Measurements from ENCODE around the gene CHRM4.

CHRM4 gene

DNA sequence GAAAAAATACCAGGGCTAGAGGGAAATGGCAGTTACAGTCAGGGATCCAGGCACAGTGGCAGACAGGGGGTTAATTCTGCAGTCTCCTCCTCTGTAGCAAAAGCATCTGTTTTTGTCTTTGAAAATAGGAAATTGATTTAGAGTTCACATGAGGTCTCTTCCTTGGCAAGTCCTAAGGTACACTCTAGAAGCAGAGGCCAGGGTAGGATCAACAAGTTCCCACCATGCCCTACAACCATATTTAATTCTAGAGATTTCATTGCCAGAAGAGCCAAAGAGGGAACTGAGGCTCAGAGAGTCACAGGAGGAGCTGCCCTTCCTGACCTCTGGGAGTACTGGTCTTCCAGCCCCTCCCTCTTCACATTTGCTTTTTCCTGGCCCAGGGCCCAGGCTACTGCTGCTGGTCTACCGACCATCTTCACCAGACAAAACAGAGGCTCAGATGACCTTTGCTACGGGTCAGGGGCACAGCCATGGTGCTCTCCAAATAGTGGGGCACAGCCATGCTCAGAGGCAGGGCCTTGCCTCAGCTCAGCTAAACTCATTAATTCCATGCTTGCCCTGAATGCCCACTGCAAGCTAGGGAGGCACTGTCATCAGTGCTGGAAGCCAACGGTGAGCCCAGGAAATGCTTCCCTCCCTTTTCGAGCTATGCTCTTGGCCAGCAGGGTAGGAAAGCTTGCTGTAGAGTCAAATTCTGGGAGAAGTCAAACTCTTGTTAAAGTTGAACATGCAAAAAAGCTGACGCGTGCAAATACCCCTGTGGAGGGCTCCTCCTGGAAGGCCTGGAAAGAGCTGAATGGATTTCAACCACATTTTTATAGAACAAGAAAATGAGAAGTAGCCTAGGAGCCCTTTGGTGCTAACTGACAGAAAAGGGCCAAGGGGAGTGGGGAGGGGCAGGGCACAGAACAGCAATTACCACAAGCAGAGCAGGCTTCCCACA, 11.7 kb upstream of the CHRM4 start:
- DNase-seq = no peak

DNA sequence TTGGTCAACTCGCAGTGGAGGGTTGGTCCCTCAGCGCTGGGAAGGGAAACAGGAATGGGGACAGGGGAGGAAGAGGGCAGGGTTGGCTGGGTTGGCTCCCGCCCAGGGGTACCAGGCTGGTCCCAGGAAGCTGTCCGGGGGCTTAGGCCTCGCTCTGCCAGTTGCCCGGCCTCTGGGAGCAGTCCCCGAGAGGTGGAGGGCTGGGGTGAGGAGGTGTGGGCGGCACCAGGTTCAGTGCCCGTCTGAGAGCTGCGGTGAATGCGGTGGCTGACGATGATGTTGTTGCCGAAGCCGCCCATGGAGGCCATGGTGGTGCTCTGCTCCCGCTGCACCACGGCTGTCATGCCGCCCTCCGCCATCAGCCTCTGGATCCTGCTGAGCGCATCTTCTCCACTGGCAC, 6.0 kb upstream of the CHRM4 start:
- DNase-seq = no peak

DNA sequence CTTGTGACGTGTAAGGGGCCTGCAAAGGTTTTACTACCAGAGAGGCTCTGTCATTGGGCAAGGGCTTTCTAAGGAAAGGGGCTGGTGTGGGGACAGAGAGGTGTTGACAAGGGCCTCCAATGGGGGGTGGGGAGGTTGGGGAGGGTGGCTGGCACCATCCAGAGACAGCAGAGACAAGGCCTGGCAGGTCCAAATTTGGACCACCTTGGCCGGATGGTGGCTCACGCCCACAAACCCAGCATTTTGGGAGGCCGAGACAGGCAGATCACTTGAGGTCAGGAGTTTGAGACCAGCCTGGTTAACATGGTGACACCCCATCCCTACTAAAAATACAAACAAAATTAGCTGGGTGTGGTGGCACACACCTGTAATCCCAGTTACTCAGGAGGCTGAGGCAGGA, 2.2 kb upstream of the CHRM4 start:
- no peak for DNase-seq

DNA sequence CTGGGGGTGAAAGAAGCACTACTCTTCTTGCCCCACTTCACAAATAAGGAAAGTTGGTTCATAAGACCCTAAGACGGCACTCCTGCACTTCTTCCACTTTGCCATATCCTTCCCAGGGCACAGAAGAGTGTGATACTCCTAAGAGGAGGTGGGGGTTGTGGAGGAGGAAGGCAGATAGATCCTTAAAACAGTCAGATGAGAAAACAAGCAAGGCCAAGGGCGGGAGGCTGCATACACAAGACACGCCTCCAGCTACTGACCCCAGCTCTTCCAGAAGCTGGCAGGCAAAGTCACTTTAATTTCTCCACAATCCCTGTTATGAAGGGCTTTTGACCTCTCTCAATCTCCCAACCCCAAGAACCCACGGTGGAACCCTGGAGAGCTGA, 1.6 kb upstream of the CHRM4 start:
- DNase-seq = no peak

DNA sequence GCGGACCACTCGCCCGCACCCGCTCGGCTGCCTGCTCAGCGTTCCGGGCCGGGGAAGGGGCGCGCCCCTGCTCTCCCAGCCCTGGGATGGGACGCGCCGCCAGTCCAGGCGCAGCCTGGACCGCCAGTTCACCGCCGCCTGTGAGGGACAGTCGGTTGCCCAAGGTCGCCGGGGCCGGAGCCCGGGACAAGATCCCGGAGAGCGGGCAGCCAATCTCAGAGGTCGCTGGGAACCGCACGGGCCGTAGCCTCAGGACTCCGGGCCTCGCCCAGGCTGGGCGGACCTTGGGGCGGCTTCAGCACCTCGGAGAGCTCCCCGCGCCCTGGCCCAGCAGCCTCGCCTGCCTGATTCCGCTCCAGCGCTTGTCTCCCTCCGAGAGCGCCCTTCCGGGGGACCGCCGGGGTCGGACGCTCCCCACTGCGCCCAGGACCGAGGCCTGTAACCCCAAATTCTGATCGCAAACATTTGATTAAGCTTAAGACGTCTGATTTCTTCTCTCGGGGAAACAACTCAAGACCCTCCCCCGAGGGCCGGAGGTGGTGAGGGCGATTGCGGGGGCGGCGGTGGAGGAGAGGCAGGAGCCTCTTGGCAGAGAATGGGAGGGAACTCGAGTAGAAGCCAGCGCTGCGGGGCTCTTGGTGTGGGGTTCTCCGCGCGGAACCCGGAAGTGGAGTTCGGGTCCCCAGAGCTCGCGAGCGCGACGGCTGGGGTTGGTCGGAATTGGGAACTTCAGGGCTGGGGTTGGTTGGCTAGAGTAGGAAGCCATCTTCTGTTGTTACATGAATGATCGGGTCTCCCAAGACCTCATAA, 1.1 kb upstream of the CHRM4 start:
- peak; percentile 51 to 61 (median 57) for DNase-seq

DNA sequence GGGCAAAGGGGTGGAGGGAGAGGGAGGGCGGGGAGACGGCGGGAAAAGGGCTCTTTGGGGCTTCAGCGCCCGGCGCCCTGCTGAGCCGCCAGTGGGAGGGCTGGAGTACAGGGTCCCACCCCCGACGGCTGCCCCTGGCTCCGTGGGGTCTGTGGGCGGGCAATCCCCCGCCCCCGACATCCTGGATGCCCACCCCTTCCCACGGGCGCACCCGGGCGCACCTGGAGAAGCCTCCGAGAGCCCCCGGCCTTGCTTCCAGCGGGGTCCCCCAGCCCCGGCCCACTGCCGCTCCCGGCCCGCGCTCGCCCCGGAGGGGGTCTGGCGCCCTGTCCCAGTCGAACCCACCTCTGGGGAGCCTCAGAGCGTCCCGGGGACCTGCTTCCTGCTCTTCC, 394 bp downstream of the CHRM4 start:
- no peak for DNase-seq

DNA sequence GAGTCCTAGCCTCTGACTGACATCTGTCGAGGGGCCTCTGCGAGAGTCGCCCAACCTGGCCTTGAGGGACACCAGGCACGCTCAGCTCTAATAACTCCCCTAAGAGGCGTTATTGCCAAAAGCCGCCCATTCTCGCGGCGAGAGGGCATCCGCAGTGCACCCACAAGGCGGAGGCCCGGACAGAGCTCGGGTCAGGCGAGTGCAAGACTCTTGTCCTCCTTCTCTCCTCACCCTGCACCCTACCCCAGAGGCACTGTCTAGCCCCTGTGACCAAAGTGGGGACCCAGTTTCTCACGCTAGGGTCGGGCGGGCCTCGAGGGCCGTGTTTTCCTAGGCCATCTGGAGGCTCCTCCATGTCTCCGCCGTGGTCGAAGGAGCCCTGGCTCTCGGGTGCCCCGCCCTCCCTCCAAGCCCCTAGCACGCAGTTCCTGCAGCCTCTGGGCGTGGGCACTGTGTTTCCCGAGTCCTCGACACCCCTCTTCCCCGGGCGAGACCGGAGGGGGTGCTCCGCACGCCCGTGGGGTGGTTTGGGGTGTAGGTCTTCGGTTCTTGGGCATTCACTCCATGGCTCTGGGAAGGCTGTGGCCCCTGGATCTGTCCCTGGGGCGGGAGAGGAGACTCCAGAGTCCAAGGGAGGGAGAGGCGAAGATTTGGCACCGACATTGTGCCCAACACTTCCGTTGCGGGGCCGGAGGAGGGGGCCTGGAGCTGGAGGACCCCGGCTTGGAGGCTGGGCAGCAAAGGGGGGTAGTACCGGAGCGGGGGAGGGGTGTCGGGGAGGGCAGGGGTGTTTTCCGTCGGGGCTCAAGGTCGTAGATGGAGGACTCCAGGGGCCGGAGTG, 1.0 kb downstream of the CHRM4 start:
- no peak for DNase-seq

DNA sequence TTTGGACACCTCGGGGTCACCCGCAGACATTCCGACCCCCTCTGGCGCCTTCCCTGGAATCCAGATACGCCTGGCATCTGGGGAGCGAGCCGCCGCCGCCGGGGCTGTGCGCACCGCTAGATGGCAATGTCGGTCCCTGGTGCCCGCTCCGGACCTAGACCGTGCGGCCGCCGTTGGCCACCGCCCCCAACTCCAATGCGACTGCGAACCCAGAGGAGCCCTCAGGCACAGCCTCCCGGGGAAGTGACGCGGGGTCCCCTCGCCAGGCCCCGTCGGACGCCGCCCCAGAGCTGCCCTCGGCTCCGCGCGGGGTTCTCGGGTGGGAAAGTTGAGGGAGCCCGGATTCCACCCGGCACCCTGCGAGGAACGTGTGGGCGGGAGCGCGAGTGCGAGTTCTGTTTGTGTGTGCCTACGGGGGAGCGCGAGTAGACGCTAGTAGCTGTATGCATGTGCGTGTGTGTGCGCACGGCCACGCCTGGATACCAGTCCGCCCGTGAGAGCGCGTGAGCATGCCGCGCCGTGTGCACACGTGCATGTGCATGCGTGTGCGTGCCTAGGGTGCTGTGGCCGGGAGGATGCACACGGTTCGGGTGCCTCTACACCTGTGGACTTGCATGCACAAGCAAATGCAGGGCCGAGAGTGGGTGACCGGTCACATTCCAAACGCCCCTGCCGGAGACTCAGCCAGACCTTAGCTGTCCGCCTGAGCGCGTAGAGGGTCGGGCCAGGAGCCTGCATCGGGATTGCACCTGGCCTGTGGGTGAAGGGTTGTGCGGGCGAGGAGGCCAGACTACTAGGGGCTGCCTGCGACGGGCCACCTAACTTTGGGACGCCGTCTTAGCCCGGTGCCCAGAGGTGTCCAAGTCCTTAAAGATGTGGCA, 1.9 kb downstream of the CHRM4 start:
- DNase-seq = peak in 1 of 4 experiments; percentile 20

DNA sequence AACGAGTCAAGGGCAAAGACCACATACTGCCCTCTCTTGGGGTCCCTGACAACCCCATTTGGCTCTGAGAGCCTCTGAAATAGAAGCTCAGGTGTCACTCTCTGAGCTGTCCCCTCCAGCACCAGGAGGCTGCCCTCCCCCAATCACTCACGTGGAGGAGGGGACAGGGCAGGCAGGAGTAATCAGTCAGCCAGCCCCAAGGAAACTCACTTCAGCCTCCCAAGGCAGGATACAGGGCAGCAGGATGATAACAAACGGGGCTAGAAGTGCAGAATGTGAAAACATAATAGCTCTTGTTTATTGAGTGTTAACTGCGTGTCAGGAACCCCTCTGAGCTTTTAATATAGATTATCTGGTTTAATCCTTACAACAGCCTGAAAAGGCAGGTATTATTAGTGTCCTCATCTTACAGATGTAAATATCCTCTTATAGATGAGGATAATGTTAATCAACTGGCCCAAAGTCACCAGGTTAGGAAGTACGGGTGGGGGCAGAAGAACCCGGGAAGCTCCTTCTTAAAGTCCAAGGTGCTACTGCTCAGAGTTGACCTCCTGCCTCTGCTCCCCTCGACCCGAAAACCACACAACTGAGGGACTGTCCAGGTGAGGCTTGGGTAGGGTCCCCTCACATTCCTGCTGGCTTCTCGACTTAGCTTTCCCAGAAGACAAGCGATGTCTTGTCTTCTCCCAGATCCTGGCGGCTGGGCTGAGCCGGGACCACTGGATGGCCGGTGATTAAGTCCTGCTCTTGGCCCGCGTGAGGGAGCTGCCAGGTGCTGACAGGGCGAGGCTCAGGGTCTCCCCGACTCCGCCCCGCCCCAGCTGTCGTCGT, 2.7 kb downstream of the CHRM4 start:
- no peak for DNase-seq

DNA sequence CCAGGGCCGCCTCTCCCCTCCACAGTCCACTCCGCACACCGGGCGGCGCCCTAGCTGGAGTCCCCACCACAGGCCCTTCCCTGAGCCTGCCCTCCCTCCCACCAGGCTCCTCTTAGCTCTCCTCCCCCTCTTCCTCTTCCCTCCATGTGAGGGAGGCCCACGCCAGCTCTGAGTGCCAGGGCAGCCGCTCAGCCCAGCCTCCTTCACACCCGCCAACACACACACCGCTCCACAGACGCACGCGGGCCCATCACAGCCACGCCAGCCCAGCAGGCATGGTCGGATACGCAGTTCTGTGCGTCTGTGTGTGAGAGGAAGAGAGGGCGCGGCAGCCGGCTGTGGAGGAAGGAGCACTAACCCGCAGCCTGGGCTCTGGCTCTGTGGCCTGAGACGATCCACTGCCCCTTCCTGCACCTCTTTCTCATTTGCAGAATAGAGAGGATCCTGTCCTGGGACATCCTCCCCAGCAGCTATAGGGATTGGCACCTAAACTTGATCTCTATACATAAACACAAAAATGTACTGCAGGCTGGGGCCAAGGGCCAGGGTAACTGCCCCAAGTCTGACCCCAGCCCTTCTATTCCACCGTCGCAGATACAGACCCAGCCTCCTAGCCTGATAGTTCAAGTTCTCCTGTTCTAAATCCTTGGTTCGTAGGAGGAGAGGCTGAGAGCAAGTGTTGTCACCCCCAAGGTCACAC, 3.5 kb downstream of the CHRM4 start:
- DNase-seq = no peak

DNA sequence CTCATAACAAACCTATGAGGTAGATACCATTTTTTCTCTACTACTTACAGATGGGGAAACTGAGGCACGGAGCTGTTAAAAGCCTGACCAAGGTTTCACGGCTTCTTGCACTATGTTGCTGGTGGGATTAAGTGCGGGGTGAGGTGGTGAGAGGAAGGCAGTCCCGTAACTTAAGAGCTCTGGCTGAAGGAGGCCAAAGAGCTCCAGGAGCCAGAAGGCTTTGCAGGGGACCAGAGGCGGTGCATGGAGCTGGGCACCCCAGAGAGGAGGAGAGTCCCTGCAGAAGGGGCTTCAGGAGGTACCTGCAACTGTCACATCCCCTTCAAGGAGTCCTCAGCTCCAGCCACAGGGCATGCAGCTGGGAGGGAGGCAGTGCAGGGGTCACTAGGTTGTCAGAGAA, 4.1 kb downstream of the CHRM4 start:
- DNase-seq = no peak

DNA sequence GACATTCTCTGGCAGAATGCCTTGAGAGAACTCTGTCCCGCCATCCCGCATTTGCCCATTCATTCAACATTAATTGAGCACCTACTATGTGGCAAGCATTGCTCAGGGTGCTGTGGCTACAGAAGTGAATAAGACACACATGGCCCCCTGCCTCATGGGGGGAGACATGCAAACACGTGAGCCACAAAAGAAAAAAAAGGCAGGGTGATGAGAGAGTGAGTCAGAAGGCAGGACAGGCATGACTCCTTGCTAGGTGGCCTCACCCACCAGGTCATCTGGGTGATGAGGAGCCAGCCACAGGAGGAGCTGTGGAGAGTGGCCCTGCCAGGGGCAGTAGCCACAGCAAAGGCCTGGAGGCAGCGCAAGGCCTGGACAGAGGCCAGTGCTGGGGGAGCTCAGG, 4.9 kb downstream of the CHRM4 start:
- DNase-seq = no peak

DNA sequence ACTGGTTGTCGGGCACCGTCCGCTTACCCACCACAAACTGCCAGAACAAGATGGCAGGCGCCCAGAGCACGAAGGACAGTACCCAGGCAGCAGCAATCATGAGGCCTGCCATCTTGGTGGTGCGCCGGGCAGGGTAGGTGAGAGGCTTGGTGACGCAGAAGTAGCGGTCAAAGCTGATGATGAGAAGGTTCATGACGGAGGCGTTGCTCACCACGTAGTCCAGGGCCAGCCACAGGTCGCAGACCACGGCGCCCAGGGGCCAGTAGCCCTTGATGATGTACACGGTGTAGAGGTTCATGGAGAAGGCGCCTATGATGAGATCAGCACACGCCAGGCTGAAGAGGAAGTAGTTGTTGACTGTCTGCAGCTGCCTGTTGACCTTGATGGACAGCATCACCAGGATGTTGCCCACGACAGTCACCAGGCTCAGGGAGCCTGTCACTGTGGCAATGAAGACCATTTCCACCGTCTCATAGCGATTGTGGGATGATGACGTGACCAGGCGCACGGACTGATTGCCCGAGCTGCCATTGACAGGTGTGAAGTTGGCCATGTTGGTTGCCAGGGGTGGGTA, 5.5 kb downstream of the CHRM4 start:
- DNase-seq = no peak

DNA sequence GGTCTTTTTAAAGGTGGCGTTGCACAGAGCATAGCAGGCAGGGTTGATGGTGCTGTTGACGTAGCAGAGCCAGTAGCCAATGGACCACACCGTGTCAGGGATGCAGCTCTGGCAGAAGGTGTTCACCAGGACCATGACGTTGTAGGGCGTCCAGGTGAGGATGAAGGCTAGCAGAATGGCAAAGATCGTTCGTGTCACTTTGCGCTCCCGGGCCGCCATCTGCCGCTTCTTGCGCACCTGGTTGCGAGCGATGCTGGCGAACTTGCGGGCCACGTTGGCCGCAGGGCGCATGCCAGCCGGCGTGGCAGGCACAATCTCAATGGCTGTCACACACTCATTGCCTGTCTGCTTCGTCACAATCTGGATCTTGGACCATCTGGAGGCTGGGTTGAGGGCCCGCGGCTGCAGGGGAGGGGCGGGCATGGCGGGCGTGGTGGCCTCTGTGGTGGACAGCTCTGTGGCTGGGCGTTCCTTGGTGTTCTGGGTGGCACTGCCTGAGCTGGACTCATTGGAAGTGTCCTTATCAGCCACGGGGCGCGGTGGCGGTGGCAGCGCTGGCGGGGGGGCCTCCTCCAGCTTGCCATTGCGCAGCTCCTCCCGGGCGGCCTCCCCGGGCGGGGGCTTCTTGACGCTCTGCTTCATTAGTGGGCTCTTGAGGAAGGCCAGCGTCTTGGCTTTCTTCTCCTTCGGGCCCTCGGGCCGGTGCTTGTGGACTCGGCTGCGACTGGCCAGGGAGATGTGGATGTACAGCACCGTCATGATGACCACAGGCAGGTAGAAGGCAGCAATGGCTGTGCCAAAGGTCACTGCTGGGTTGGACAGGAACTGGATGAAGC, 6.2 kb downstream of the CHRM4 start:
- DNase-seq = no peak

DNA sequence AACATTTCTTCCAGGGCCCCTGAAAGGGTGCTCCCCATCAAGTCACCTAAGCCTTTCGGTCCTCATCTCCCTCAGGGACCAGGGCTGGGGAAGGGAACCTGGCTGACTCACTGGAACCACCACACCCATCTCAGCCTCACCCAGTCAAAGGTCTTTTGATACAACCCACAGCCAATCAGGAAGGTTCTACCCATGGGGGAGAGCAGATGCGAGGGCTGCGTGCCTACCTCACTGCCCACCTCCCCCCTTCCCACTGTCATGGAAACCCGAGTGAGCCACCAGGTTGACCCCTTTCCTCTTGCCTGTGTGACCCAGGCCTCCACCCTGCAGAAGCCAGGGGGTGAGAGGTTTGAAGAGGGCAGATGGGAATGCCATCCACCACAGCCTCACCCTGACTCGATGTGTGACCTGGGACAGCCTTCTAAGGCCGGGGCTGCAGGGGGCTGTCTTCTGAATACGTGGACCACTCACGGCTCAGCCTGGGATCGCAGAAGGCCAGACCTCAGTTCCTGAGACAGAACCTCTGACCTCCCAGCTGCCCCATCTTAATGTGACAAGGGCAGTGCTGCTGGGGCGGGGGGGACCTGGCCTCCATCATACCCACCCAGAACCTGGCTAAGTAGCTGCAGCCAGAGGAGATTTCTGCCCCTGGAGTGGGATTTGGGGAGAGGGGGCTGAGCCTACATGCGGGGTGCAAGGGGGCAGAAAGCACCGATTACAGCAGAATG, 7.4 kb downstream of the CHRM4 start:
- no peak for DNase-seq

DNA sequence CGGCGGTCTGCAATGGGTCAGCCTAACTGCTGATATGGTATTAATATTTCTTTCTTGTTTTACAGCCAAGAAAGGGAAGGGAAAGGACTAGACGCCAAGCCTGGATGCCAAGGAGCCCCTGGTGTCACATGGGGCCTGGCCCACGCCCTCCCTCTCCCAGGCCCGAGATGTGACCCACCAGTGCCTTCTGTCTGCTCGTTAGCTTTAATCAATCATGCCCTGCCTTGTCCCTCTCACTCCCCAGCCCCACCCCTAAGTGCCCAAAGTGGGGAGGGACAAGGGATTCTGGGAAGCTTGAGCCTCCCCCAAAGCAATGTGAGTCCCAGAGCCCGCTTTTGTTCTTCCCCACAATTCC, 8.2 kb downstream of the CHRM4 start:
- DNase-seq = no peak

DNA sequence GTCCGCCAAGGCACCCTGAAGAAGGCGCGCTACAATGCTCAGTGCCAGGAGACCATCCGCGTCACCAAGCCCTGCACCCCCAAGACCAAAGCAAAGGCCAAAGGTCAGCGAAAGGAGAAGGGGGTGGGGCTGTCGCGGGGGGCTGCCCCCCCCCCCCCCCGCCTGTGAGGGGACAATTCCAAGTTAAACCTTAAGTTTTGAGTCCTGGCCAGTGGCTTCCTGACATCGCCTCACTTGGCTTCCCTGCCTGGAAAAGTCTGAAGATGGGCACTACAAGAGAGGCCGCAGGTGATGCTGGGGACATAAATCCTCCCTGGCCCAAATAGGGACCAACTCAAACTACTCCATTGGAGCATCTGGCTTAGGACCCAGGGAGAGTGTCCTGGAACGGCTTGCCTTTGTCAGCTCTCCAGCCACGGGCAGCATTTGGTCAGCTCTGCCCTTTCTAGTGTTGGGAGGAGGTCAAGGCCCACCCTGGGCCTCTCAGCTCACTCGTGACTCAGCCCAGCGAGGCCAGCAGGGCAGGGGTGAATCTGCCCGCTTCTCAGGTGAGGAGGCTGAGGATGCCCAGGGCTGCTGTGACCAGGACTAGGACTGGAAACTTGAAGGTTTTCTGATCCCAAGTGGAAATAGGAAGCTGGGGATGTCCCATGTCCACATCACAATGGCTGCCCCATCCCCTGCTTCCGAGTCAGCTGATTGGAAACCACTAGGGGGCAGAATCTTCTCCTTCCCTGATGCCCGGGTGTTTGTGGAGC, 8.8 kb downstream of the CHRM4 start:
- DNase-seq = no peak
